PFSK-1 (cell line): ENCODE results near the gene ARHGAP28.

Experiments
- POLR2AphosphoS5 ChIP-seq: IDR thresholded peaks from 2 replicates; pipeline ENCODE4 v1.6.1; 2012; ENCODE audit warnings: low read depth, mild to moderate bottlenecking, control low read depth, low read length, moderate library complexity
- REST ChIP-seq, 2 experiments: IDR thresholded peaks; 2 replicates each; pipeline versions ENCODE4 v1.6.1 to v1.8.0; 2011 to 2012; ENCODE audit warnings: low read depth in 2 of 2, low read length in 2 of 2, control low read depth in 1 of 2, inconsistent platforms in 1 of 2, mild to moderate bottlenecking in 1 of 2, moderate library complexity in 1 of 2; ENCODE audit not compliant: insufficient read depth in 1 of 2
- SIN3A ChIP-seq: IDR thresholded peaks from 2 replicates; pipeline ENCODE4 v1.6.1; 2012; ENCODE audit warnings: mild to moderate bottlenecking, low read length, moderate library complexity, borderline replicate concordance; ENCODE audit not compliant: insufficient read depth
- TAF1 ChIP-seq: IDR thresholded peaks from 2 replicates; pipeline ENCODE4 v1.6.1; 2012; ENCODE audit warnings: low read length, control low read depth, borderline replicate concordance; ENCODE audit not compliant: insufficient read depth

- TF ChIP-seq SIN3A (no peak), REST (IDR thresholded peaks at IDR 0.05; ENCODE audit: insufficient read depth in 1 of 2, low read depth in 2 of 2, low read length in 2 of 2) (no peak), POLR2AphosphoS5 (no peak), TAF1 (no peak)
Observed at GRCh38 chr18:6682437-6683111, 46.9 kb upstream of the ARHGAP28 start.
